RWPE2 (cell line): ENCODE data around the gene USH2A.

Experiments
- ATAC-seq: fragments of 200-7000 bp; cut with Tn5 transposase; 3 replicates; pipeline ENCODE4 v1.9.1; 2021; ENCODE audit warnings: low read depth
- DNase-seq: peaks from one replicate; pipeline ENCODE4 v3.0.0-alpha.2; 2020; ENCODE audit warnings: low spot score
- H3K27ac ChIP-seq: fragments of 450-650 bp; 2 replicates; pipeline ENCODE4 v1.5.1; 2017; ENCODE audit warnings: mild to moderate bottlenecking; ENCODE audit not compliant: poor library complexity, severe bottlenecking
- H3K27me3 ChIP-seq: fragments of 250-450 bp; sonication (Bioruptor Pico); 2 replicates; pipeline ENCODE4 v1.5.1; 2021; ENCODE audit warnings: mild to moderate bottlenecking, moderate library complexity; ENCODE audit not compliant: insufficient read depth, poor library complexity, severe bottlenecking
- H3K36me3 ChIP-seq: fragments of 250-450 bp; sonication (Bioruptor Pico); 2 replicates; pipeline ENCODE4 v1.5.1; 2020; ENCODE audit warnings: low read depth, mild to moderate bottlenecking, moderate library complexity
- H3K4me1 ChIP-seq: fragments of 250-450 bp; sonication (Bioruptor Pico); 2 replicates; pipeline ENCODE4 v1.5.1; 2021; ENCODE audit warnings: mild to moderate bottlenecking, moderate library complexity; ENCODE audit not compliant: insufficient read depth, poor library complexity, severe bottlenecking
- H3K4me3 ChIP-seq: fragments of 250-450 bp; sonication (Bioruptor Pico); 2 replicates; pipeline ENCODE4 v1.5.1; 2021; ENCODE audit warnings: mild to moderate bottlenecking, moderate library complexity; ENCODE audit not compliant: severe bottlenecking
- H3K9me3 ChIP-seq: fragments of 250-450 bp; sonication (Bioruptor Pico); 2 replicates; pipeline ENCODE4 v1.5.1; 2021; ENCODE audit warnings: mild to moderate bottlenecking, moderate library complexity; ENCODE audit not compliant: severe bottlenecking
- CTCF ChIP-seq: fragments of 450-650 bp; IDR thresholded peaks from one replicate; pipeline ENCODE4 v1.5.1; 2017; ENCODE audit warnings: mild to moderate bottlenecking, moderate library complexity; ENCODE audit not compliant: poor library complexity, severe bottlenecking

Gene USH2A

GRCh38 chr1:215744419-215744818 lies 678.8 kb downstream of the USH2A start:
- Histone ChIP-seq H3K27me3 (no peaks in the 10 kb centered on the region), H3K4me3 (no peak overlapping the region), H3K4me1 (no peaks in the 10 kb centered on the region), H3K9me3 (no peaks in the 10 kb centered on the region), H3K36me3 (no peaks in the 10 kb centered on the region), H3K27ac (no peak overlapping the region)
- DNase-seq (no peak), ATAC-seq (no peak)
- TF ChIP-seq CTCF, result no peak

GRCh38 chr1:215739025-215739424 lies 684.2 kb downstream of the USH2A start:
- Histone ChIP-seq H3K9me3 (no peaks in the 10 kb centered on the region), H3K4me1 (no peaks in the 10 kb centered on the region), H3K27ac (no peak overlapping the region), H3K4me3 (no peak overlapping the region), H3K27me3 (no peaks in the 10 kb centered on the region), H3K36me3 (no peaks in the 10 kb centered on the region)
- no peak for TF ChIP-seq CTCF
- DNase-seq (no peak), ATAC-seq (no peak)

- no peak for ATAC-seq
- no peak for DNase-seq
These were observed 691.5 kb downstream of the USH2A start for GRCh38 chr1:215731699-215732098.

GRCh38 chr1:215730600-215730999 lies 692.6 kb downstream of the USH2A start:
- no peak for DNase-seq
- Histone ChIP-seq H3K27me3 (no peaks in the 10 kb centered on the region), H3K36me3 (no peaks in the 10 kb centered on the region), H3K9me3 (no peaks in the 10 kb centered on the region), H3K4me1 (no peaks in the 10 kb centered on the region), H3K4me3 (no peak overlapping the region), H3K27ac (no peak overlapping the region)
- TF ChIP-seq CTCF, result no peak
- no peak for ATAC-seq

More at GRCh38 chr1:215731699-215732098, 691.5 kb downstream of the USH2A start:
- Histone ChIP-seq H3K9me3 (no peaks in the 10 kb centered on the region), H3K36me3 (no peaks in the 10 kb centered on the region), H3K27me3 (no peaks in the 10 kb centered on the region), H3K4me1 (no peaks in the 10 kb centered on the region), H3K4me3 (no peak overlapping the region), H3K27ac (no peak overlapping the region)
- no peak for TF ChIP-seq CTCF

- H3K9me3 ChIP-seq, result no peaks in the 10 kb centered on the region
- no peak overlapping the region for H3K27ac ChIP-seq
- H3K27me3 ChIP-seq, result no peaks in the 10 kb centered on the region
- H3K4me3 ChIP-seq, result no peak overlapping the region
- no peaks in the 10 kb centered on the region for H3K36me3 ChIP-seq
- ATAC-seq (no peak), DNase-seq (no peak)
- no peak for TF ChIP-seq CTCF
- no peaks in the 10 kb centered on the region for H3K4me1 ChIP-seq
These were observed 695.1 kb downstream of the USH2A start for GRCh38 chr1:215728169-215728568.
